Activated CD8-positive, alpha-beta T cell treated with anti-CD3 and anti-CD28 coated beads, Interleukin-2, amount 10 ng/mL, durations not matched to agents 7 days and 5 days (primary cell): ENCODE results near the gene LLGL2. TPM values are rescaled to one million over a fixed set of nuclear protein-coding genes. Genes with fewer than 3 reads are reported as not detected.

Source experiments
- ATAC-seq: fragments of 150-1000 bp; cut with Tn5 transposase; one replicate; pipeline ENCODE4 v1.10.0; 2021; ENCODE audit warnings: moderate library complexity
- CTCF ChIA-PET: fragments of 350-600 bp; sonication (Branson Sonifier 250); formaldehyde crosslinking; loops from one replicate; lab custom pipeline; 2021; ENCODE audit warnings: antibody characterized with exemption; lab: Charles Lee
- POLR2A ChIA-PET: fragments of 350-600 bp; sonication (Branson Sonifier 250); formaldehyde crosslinking; loops from one replicate; lab custom pipeline; 2021; ENCODE audit warnings: antibody characterized with exemption; lab: Charles Lee
- DNase-seq: peaks from one replicate; pipeline ENCODE4 v3.0.0-alpha.2; 2020
- H3K27ac Mint-ChIP-seq: one replicate; pipeline ENCODE4 v1.8.0; 2021; ENCODE audit warnings: mild to moderate bottlenecking, mixed read lengths
- H3K27me3 Mint-ChIP-seq: one replicate; pipeline ENCODE4 v1.8.0; 2021; ENCODE audit warnings: low read depth, mixed read lengths
- H3K36me3 Mint-ChIP-seq: one replicate; pipeline ENCODE4 v1.8.0; 2021; ENCODE audit warnings: low read depth, mixed read lengths
- H3K4me1 Mint-ChIP-seq: one replicate; pipeline ENCODE4 v1.8.0; 2021; ENCODE audit warnings: low read depth, mixed read lengths
- H3K4me3 Mint-ChIP-seq: one replicate; pipeline ENCODE4 v1.8.0; 2021; ENCODE audit warnings: mild to moderate bottlenecking, mixed read lengths
- H3K9me3 Mint-ChIP-seq: one replicate; pipeline ENCODE4 v1.8.0; 2022; ENCODE audit warnings: mixed read lengths; ENCODE audit not compliant: insufficient read depth
- total RNA-seq, 2 experiments: library from RNA; stranded (reverse); gene quantifications; one replicate each; pipeline ENCODE4 v1.2.3, GENCODE V29; 2021

LLGL2 gene
- total RNA-seq, 2 experiments from 2014 or later, result 19.3 to 19.8 TPM

DNA sequence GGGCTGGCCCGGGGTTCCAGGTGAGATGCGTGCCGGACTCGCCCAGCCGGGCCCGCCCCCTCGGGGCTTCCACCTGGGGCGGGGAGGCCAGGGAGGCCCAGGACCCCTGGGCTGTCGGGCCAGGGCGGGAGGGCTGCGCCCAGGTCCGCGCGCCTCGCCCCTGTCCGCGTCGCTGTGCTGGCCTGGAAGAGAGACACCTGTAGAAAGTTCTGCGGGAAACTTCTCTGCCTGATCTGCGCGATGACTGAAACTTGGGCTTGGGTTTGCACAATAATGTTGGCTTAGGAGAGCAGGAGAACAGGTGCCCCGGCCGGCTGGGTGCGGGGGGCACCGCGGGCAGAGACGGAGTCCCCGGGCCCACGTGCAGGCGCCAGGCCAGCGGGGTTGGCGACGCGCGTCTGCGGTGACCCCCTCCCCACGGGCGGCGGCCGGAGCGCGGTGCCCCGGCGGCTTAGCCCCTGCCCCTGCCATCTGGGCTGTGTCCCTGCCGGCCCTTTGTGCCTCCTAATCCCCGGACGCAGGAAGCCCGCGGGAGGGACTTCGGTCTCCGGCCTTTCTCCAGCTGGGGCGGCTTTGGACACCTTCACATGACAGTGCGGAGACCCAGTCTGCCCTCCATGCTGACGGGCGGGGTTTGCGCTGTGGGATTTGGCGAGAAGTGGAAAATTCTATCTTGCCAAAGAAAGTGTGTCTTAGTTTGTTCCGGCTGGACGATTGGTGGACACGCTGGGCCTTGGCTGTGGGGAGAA, 483 bp downstream of the LLGL2 start:
- Mint-ChIP-seq H3K9me3 (no peaks in the 10 kb centered on the region), H3K36me3 (peaks cover 25% of the 10 kb centered on the region), H3K4me1 (peaks cover 19% of the 10 kb centered on the region), H3K4me3 (peak overlapping the region; percentile 72), H3K27me3 (peaks cover 7% of the 10 kb centered on the region), H3K27ac (no peak overlapping the region)
- ATAC-seq, result no peak
- DNase-seq, result no peak
- POLR2A ChIA-PET, result interaction anchor here (0.8 kb wide), 1 partner anchor 10 kb away, joined by 3 read pairs; the partner anchor contains the start of gene TSEN54
- CTCF ChIA-PET, result interaction anchor here (1.2 to 2.6 kb wide), 7 partner anchors 8 to 101 kb away, joined by 3 to 14 read pairs (median 4); partner anchors contain the start of gene TSEN54

DNA sequence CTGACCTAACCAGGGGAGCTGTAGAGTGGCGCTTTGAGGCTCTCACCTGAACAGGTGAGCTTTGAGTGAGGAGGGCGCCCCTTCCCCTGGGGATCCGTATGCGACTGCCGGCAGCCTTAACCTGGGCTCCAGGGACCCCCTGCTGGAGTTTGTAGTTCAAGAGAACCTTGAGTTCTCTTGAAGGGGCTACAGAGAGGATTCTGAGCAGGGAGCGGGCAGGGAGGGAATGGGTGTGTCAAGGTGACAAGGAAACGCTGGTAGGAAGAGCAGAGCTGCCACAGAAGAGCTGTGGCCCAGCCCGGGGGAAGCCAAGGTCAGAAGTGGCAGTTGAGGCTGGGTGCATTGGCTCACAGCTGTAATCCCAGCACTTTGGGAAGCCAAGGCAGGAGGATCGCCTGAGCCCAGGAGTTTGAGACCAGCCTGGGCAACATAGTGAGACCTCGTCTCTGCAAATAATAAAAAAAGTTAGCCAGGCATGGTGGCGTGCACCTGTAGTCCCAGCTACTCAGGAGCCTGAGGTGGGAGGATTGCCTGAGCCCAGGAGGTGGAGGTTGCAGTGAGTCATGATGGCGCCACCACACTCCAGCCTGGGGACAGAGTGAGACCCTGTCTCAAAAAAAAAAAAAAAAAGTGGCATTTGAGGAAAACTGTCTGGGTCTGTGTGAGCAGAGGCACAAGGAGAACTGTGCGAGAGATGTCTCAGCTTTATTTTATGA, 1.2 kb downstream of the LLGL2 start:
- ATAC-seq, result no peak
- H3K27ac Mint-ChIP-seq, result no peak overlapping the region
- peaks cover 7% of the 10 kb centered on the region for H3K27me3 Mint-ChIP-seq
- no peak for DNase-seq
- peaks cover 19% of the 10 kb centered on the region for H3K4me1 Mint-ChIP-seq
- H3K9me3 Mint-ChIP-seq, result no peaks in the 10 kb centered on the region
- CTCF ChIA-PET, result interaction anchor here (1.2 to 2.6 kb wide), 4 partner anchors 9 to 75 kb away, joined by 3 to 8 read pairs (median 5); partner anchors contain the start of gene TSEN54
- POLR2A ChIA-PET, result interaction anchor here (0.6 to 0.8 kb wide), 3 partner anchors 9 to 55 kb away, joined by 3 to 4 read pairs (median 3); partner anchors contain the start of gene TSEN54
- H3K4me3 Mint-ChIP-seq, result peak overlapping the region; percentile 72
- H3K36me3 Mint-ChIP-seq, result peaks cover 19% of the 10 kb centered on the region

DNA sequence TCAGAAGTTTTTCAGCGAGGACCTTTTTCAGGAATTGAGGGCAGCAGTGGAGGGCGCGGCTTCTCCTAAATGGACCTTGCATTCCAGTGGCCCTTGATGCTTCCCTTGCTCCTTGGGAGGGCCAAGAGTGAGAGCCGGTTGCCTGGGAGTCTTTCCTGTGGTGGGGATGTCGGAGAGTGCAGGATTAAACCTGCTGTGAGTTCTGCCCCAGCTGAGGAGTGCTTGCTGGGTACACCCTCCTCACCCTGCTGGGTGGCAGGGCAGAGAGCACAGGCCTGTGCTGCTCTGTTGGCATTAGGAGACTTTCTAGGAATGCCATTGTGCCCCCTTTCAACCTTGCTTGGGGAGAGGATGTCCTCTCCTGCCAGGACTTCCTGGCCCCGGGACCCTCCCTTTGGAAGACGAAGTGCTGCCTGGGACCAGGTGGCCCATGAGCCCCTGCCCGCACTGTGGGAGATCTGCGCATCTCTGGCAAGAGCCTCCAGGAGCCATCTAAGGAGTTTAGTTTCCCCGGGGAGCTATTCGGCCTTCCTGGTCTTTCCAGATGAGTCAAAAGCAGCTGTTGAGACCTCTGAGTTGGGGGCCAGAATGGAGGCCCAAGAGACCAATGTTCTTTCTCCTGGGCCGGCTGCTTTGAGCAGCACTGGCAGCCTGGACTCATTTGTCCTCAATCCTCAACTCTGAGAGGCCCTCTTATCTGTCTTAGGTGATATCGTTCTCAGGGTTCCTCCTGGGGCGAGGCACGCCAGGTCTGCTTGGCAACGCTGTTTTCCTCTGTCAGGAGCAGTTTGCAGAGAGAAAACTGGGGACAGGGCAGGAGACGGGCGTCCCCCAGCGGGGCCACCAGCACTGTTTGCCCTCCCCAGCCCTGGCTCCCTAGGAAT, 5.6 kb downstream of the LLGL2 start:
- Mint-ChIP-seq H3K4me1 (peaks cover 39% of the 10 kb centered on the region), H3K4me3 (no peak overlapping the region), H3K27ac (no peak overlapping the region), H3K27me3 (peaks cover 7% of the 10 kb centered on the region), H3K36me3 (peaks cover 3% of the 10 kb centered on the region), H3K9me3 (no peaks in the 10 kb centered on the region)
- ATAC-seq (no peak), DNase-seq (no peak)
- ChIA-PET CTCF (no interaction called here), POLR2A (interaction anchor here (1.0 kb wide), 1 partner anchor 12 kb away, joined by 3 read pairs; no protein-coding TSS in a partner anchor)

DNA sequence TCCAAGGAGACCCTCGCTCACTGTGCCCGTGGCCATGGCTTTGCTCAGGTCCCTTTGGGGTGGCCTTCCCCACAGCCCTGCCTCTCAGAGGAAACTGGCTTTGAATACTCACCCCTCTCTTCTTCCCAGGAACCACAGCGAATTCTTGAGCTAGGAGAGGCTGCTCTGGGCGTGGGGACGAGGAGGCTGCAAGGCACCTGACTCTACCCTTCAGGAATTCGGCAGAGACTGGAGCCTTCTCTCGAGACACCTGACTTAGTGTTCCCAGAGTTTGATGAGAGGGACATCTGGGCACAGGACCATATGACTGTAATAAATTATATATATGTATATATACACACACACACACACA, 6.2 kb downstream of the LLGL2 start:
- ATAC-seq (no peak), DNase-seq (no peak)
- Mint-ChIP-seq H3K27me3 (peaks cover 3% of the 10 kb centered on the region), H3K4me1 (peaks cover 36% of the 10 kb centered on the region), H3K4me3 (no peak overlapping the region), H3K27ac (no peak overlapping the region), H3K36me3 (peaks cover 3% of the 10 kb centered on the region), H3K9me3 (no peaks in the 10 kb centered on the region)
- ChIA-PET CTCF (interaction anchor here (1.3 kb wide), 1 partner anchor 218 kb away, joined by 3 read pairs; no protein-coding TSS in a partner anchor), POLR2A (interaction anchor here (1.0 kb wide), 1 partner anchor 13 kb away, joined by 3 read pairs; no protein-coding TSS in a partner anchor)

DNA sequence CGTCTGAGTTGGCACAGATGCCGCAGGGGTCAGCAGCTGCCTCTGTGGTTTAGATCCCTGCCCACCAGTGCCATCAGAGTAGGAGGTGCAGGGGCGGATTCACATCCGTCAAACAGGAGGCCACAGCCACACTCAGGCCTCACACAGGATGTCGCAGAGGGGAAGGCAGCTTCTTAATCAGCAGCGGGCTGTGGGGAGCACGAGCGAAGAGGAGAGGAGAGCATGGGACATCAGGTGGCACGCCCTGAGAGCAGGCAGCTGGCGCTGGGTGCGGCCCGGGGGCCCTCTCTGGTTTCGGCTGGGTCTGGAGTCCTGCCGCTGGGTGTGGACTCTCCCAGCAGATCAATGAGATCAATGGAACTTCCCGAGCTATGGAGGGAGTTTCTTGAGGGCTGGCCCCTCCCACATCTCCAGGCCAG, 9.6 kb downstream of the LLGL2 start:
- POLR2A ChIA-PET, result interaction anchor here (0.6 to 2.0 kb wide), 11 partner anchors 11 to 509 kb away, joined by 3 to 15 read pairs (median 4); partner anchors contain the start of genes TMEM94 and TSEN54
- peaks cover 31% of the 10 kb centered on the region for H3K4me1 Mint-ChIP-seq
- H3K9me3 Mint-ChIP-seq, result no peaks in the 10 kb centered on the region
- peak overlapping the region; percentile 92 for H3K27ac Mint-ChIP-seq
- peaks cover 2% of the 10 kb centered on the region for H3K36me3 Mint-ChIP-seq
- ATAC-seq, result peak; percentile 97
- H3K27me3 Mint-ChIP-seq, result no peaks in the 10 kb centered on the region
- H3K4me3 Mint-ChIP-seq, result peak overlapping the region; percentile 27
- peak; percentile 86 for DNase-seq
- CTCF ChIA-PET, result interaction anchor here (0.8 to 3.4 kb wide), 14 partner anchors 9 to 264 kb away, joined by 3 to 26 read pairs (median 3); partner anchors contain the start of genes LLGL2, MIF4GD, SLC25A19 and SMIM5

DNA sequence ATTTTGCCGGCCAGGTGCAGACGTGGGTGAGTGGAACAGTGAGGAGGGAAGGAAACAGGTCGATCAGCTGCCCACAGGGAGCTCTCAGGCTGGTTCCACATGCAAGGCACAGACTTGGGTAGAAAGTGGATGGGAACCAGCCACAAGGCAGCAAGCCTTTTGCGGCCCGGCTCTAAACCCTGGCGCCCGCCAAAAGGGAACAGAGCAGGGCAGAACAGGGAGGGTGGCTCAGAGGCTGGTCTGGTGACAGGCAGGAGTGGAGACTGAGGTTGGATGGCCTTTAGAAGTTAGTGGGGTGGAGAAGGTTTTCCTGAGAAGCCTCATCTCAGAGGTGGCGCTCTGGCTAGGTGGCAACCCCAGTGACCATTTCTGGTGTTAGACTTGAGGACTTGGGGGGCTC, 10.4 kb downstream of the LLGL2 start:
- POLR2A ChIA-PET, result interaction anchor here (0.5 to 2.0 kb wide), 6 partner anchors 12 to 510 kb away, joined by 3 to 15 read pairs (median 6); partner anchors contain the start of genes TMEM94 and TSEN54
- H3K4me1 Mint-ChIP-seq, result peaks cover 31% of the 10 kb centered on the region
- ATAC-seq, result no peak
- peak overlapping the region; percentile 27 for H3K4me3 Mint-ChIP-seq
- no peaks in the 10 kb centered on the region for H3K27me3 Mint-ChIP-seq
- DNase-seq, result no peak
- CTCF ChIA-PET, result interaction anchor here (1.0 to 3.4 kb wide), 5 partner anchors 8 to 97 kb away, joined by 3 to 26 read pairs (median 4); partner anchors contain the start of genes SMIM5 and TSEN54
- peak overlapping the region; percentile 92 for H3K27ac Mint-ChIP-seq
- peaks cover 2% of the 10 kb centered on the region for H3K36me3 Mint-ChIP-seq
- no peaks in the 10 kb centered on the region for H3K9me3 Mint-ChIP-seq

DNA sequence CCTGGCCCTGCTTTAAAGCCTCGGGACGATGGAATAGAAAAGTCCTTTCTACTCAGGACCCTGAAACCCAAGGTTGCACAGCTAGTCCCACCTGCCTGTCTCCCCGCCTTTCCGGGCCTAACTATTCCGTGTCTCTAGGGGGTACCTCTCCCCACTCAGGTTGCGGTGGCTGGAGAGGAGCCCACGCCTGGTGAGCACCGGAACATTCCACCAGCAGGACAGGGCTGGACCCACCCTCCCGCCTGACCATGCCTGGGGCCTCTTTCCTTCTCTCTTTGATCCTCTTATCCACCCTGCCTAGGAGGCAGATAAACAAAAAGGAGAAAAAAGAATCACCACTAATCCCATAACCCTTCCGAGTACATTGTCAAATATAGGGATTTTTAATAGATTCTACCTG, 10.9 kb downstream of the LLGL2 start:
- peak overlapping the region; percentile 60 for H3K27ac Mint-ChIP-seq
- peaks cover 2% of the 10 kb centered on the region for H3K36me3 Mint-ChIP-seq
- no peak for ATAC-seq
- peaks cover 31% of the 10 kb centered on the region for H3K4me1 Mint-ChIP-seq
- CTCF ChIA-PET, result interaction anchor here (3.4 kb wide), 1 partner anchor 19 kb away, joined by 26 read pairs; the partner anchor contains the start of gene TSEN54
- no peaks in the 10 kb centered on the region for H3K27me3 Mint-ChIP-seq
- POLR2A ChIA-PET, result interaction anchor here (2.0 kb wide), 1 partner anchor 12 kb away, joined by 8 read pairs; no protein-coding TSS in a partner anchor
- no peak overlapping the region for H3K4me3 Mint-ChIP-seq
- no peak for DNase-seq
- no peaks in the 10 kb centered on the region for H3K9me3 Mint-ChIP-seq

DNA sequence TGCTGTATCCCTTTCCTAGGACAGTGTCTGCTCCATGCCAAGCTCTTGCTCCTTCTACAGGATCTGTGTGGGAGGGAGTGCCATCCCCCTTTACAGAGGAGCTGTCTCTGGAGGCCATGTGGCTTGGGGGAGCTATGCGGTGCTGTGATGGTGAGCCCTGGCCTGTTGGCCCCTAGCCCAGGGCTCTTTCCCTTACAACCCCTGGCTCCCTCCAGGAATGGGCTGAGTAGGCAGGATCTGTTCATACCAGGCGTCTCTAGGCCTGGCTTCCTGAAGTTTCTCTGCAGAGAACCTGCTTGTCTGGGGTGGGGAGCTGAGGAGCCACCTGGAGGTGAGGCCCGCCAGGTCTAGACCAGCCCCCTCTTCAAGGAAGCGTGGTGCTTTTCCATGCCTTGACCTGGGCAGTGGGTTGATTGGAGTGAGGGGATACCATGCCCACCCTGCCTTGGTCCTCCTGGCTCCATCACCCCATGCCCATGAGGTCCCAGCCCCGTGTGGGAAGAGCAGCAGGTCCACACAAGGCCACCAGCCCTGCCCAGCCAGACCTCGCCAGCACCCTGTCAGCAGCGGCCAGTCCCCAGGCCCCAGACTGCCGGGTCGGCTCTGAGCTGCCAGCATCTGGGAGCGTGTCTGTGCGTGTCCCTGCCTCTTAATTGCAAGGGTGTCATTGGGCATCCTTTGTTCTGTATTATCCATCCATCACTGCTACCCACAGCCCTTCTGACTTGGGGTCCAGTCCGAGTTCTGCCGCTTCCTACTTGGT, 14.7 kb downstream of the LLGL2 start:
- H3K4me3 Mint-ChIP-seq, result no peak overlapping the region
- no peaks in the 10 kb centered on the region for H3K27me3 Mint-ChIP-seq
- H3K27ac Mint-ChIP-seq, result no peak overlapping the region
- no peaks in the 10 kb centered on the region for H3K36me3 Mint-ChIP-seq
- POLR2A ChIA-PET, result no interaction called here
- no peaks in the 10 kb centered on the region for H3K9me3 Mint-ChIP-seq
- no peak for ATAC-seq
- H3K4me1 Mint-ChIP-seq, result peaks cover 13% of the 10 kb centered on the region
- no peak for DNase-seq
- CTCF ChIA-PET, result interaction anchor here (0.8 to 1.1 kb wide), 2 partner anchors 22 to 426 kb away, joined by 3 read pairs; no protein-coding TSS in a partner anchor

DNA sequence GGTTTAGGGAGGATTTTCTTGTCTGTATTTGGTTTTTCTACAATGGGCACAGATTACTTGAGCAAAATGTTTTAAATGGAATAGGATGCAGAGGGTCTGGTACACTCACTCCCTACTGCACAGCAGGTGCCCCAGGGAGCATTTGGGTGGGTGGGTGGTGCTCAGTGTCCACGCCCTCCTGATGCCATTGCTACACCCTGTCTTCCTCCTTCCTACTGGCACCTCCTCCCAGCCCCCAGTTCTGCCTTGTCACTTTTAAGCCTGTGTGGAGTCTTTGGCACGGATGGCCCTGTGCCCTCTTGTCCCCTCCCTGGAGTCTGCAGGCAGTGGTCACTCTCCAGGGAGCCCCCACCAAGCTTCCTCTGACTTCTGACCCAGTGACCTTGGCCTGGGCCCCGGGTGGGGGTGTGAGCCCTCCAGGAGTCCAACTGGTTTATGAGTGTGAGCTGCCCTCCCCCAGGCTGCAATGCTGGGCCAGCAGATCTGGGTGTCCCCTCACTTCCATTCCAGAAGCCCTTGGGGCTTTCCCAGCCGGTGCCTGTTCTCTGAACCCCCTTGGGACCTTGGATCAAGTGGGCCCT, 15.5 kb downstream of the LLGL2 start:
- no peaks in the 10 kb centered on the region for H3K27me3 Mint-ChIP-seq
- CTCF ChIA-PET, result no interaction called here
- POLR2A ChIA-PET, result no interaction called here
- DNase-seq (no peak), ATAC-seq (no peak)
- no peaks in the 10 kb centered on the region for H3K9me3 Mint-ChIP-seq
- H3K4me3 Mint-ChIP-seq, result no peak overlapping the region
- H3K4me1 Mint-ChIP-seq, result peaks cover 4% of the 10 kb centered on the region
- peak overlapping the region; percentile 27 for H3K27ac Mint-ChIP-seq
- H3K36me3 Mint-ChIP-seq, result no peaks in the 10 kb centered on the region

DNA sequence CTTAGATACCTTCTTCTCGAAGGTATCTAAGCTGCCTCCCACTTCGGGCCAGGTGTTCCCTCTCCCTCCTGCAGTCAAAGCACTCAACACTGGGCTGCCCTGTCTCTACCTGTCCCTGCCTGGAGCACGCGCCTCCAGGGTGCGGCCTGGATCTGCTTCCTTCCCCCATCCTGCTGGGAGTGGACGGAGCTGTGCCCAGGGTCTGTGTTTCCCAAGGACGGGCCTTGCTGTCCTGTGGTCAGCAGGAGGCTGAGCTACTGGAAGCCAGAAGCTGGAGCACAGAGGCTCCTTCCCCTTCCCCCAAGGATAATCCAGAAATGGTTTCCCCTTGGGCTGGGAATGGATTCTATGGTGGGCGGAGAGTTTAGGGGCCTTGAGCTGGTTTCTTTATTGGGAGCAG, 16.7 kb downstream of the LLGL2 start:
- ChIA-PET CTCF (interaction anchor here (2.0 kb wide), 1 partner anchor 26 kb away, joined by 7 read pairs; the partner anchor contains the start of gene TSEN54), POLR2A (no interaction called here)
- DNase-seq (no peak), ATAC-seq (no peak)
- H3K27me3 Mint-ChIP-seq, result no peaks in the 10 kb centered on the region
- no peaks in the 10 kb centered on the region for H3K4me1 Mint-ChIP-seq
- no peak overlapping the region for H3K27ac Mint-ChIP-seq
- H3K36me3 Mint-ChIP-seq, result no peaks in the 10 kb centered on the region
- no peak overlapping the region for H3K4me3 Mint-ChIP-seq
- no peaks in the 10 kb centered on the region for H3K9me3 Mint-ChIP-seq
